Astrocyte (in vitro differentiated cells and primary cell): Measurements from ENCODE around the gene TEAD1. TPM values are rescaled to one million over a fixed set of nuclear protein-coding genes. Genes with fewer than 3 reads are reported as not detected.

ENCODE experiments used
- DNase-seq: peaks from one replicate; pipeline ENCODE4 v3.0.0-alpha.2; 2010; ENCODE audit warnings: low read depth
- FAIRE-seq: peaks from 2 replicates; lab custom pipeline; 2011; peaks lifted over from hg19 to GRCh38; lab: Jason Lieb, UNC
- H2AFZ ChIP-seq: 2 replicates; pipeline ENCODE4 v1.6.0; 2012; ENCODE audit warnings: low read depth, low read length, inconsistent platforms
- H3K27ac ChIP-seq: 2 replicates; pipeline ENCODE4 v1.5.1; 2011; ENCODE audit warnings: low read depth, low read length, inconsistent platforms
- H3K27me3 ChIP-seq: 2 replicates; pipeline ENCODE4 v1.6.0; 2011; ENCODE audit warnings: low read length, inconsistent platforms; ENCODE audit not compliant: insufficient read depth
- H3K36me3 ChIP-seq: 2 replicates; pipeline ENCODE4 v1.5.1; 2011; ENCODE audit warnings: low read length, inconsistent platforms; ENCODE audit not compliant: insufficient read depth
- H3K4me1 ChIP-seq: 2 replicates; pipeline ENCODE4 v1.5.1; 2011; ENCODE audit warnings: low read length, inconsistent platforms; ENCODE audit not compliant: insufficient read depth
- H3K4me2 ChIP-seq: 2 replicates; pipeline ENCODE4 v1.6.0; 2012; ENCODE audit warnings: low read length, inconsistent platforms
- H3K4me3 ChIP-seq: 2 replicates; pipeline ENCODE4 v1.5.1; 2011; ENCODE audit warnings: low read depth, mild to moderate bottlenecking, low read length, inconsistent platforms; ENCODE audit not compliant: insufficient read depth
- H3K79me2 ChIP-seq: 2 replicates; pipeline ENCODE4 v1.6.0; 2012; ENCODE audit warnings: mild to moderate bottlenecking, low read length, inconsistent platforms; ENCODE audit not compliant: insufficient read depth
- H3K9ac ChIP-seq: 2 replicates; pipeline ENCODE4 v1.6.0; 2012; ENCODE audit warnings: mild to moderate bottlenecking, low read length, inconsistent platforms
- H3K9me3 ChIP-seq: 2 replicates; pipeline ENCODE4 v1.5.1; 2012; ENCODE audit warnings: low read depth, mild to moderate bottlenecking, low read length, inconsistent platforms; ENCODE audit not compliant: insufficient read depth
- H4K20me1 ChIP-seq: 2 replicates; pipeline ENCODE4 v1.6.0; 2012; ENCODE audit warnings: low read length, inconsistent platforms; ENCODE audit not compliant: insufficient read depth
- H3K27ac Mint-ChIP-seq: one replicate; pipeline ENCODE4 v1.8.0; 2021; ENCODE audit warnings: mild to moderate bottlenecking, mixed read lengths; ENCODE audit not compliant: unreplicated experiment
- H3K27me3 Mint-ChIP-seq: one replicate; pipeline ENCODE4 v1.8.0; 2021; ENCODE audit warnings: low read depth, mixed read lengths; ENCODE audit not compliant: unreplicated experiment
- H3K36me3 Mint-ChIP-seq: one replicate; pipeline ENCODE4 v1.8.0; 2021; ENCODE audit warnings: low read depth, mixed read lengths; ENCODE audit not compliant: unreplicated experiment
- H3K4me1 Mint-ChIP-seq: one replicate; pipeline ENCODE4 v1.8.0; 2021; ENCODE audit warnings: low read depth, mixed read lengths; ENCODE audit not compliant: unreplicated experiment
- H3K4me3 Mint-ChIP-seq: one replicate; pipeline ENCODE4 v1.8.0; 2021; ENCODE audit warnings: mild to moderate bottlenecking, moderate library complexity, mixed read lengths; ENCODE audit not compliant: unreplicated experiment
- H3K9me3 Mint-ChIP-seq: one replicate; pipeline ENCODE4 v1.8.0; 2021; ENCODE audit warnings: mild to moderate bottlenecking, mixed read lengths; ENCODE audit not compliant: unreplicated experiment
- EZH2 ChIP-seq: IDR thresholded peaks from 2 replicates; pipeline ENCODE4 v1.6.1; 2012; ENCODE audit warnings: mild to moderate bottlenecking, low read length, inconsistent platforms; ENCODE audit not compliant: insufficient read depth
- total RNA-seq: library from RNA; stranded (reverse); gene quantifications from 2 replicates; pipeline ENCODE4 v1.2.1, GENCODE V29; 2021
- TF ChIP-seq, protein P1 (sequence below): IDR thresholded peaks from 2 replicates; pipeline ENCODE4 v1.5.1; 2011; ENCODE audit warnings: low read depth, mild to moderate bottlenecking, inconsistent platforms, low read length, moderate library complexity; ENCODE audit not compliant: insufficient read depth

TEAD1 gene
- total RNA-seq, 1 donor from 2014 or later: 149 TPM

DNA sequence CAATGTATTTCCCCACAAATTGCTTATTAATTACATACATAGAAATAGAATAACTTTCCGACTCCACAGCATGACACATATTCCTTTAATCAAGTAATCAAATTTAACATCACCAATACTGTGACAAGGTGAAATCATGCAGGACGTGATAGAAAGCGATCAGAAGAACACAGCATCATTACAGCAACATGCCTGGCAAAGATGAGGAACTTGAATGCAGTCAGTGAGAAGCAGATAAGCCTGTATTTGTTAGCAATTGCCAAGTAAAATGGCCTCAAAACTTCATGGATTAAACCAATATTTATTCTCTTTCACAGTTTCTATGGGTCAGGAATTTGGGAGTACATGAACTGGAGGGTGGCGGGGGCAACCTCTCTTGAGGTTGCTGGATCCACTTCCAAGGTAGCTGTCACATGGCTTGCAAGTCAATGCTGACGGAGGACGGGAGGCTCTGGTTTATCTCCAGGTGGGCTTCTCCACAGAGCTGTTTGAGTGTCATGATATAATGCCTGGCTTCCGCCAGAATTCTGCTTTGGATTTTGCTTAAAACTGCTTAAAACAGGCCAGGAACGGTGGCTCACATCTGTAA, 12.0 kb upstream of the TEAD1 start:
- peaks cover 9% of the 10 kb centered on the region for H3K9me3 Mint-ChIP-seq
- H3K4me1 Mint-ChIP-seq: no peaks in the 10 kb centered on the region
- DNase-seq (no peak), FAIRE-seq (no peak)
- H3K27ac ChIP-seq: no peak overlapping the region
- H3K4me2 ChIP-seq: no peak overlapping the region
- no peaks in the 10 kb centered on the region for H3K9me3 ChIP-seq
- H3K4me3 Mint-ChIP-seq: no peak overlapping the region
- H3K27me3 ChIP-seq: peaks cover 4% of the 10 kb centered on the region
- H3K9ac ChIP-seq: no peak overlapping the region
- no peaks in the 10 kb centered on the region for H3K36me3 ChIP-seq
- H3K27ac Mint-ChIP-seq: no peak overlapping the region
- H3K27me3 Mint-ChIP-seq: peaks cover 10% of the 10 kb centered on the region
- no peaks in the 10 kb centered on the region for H3K79me2 ChIP-seq
- H2AFZ ChIP-seq: no peak overlapping the region
- H3K36me3 Mint-ChIP-seq: no peaks in the 10 kb centered on the region
- H3K4me3 ChIP-seq: no peak overlapping the region
- H3K4me1 ChIP-seq: no peaks in the 10 kb centered on the region
- H4K20me1 ChIP-seq: no peaks in the 10 kb centered on the region
- TF ChIP-seq EZH2: no peak
- TF ChIP-seq, protein P1, sequence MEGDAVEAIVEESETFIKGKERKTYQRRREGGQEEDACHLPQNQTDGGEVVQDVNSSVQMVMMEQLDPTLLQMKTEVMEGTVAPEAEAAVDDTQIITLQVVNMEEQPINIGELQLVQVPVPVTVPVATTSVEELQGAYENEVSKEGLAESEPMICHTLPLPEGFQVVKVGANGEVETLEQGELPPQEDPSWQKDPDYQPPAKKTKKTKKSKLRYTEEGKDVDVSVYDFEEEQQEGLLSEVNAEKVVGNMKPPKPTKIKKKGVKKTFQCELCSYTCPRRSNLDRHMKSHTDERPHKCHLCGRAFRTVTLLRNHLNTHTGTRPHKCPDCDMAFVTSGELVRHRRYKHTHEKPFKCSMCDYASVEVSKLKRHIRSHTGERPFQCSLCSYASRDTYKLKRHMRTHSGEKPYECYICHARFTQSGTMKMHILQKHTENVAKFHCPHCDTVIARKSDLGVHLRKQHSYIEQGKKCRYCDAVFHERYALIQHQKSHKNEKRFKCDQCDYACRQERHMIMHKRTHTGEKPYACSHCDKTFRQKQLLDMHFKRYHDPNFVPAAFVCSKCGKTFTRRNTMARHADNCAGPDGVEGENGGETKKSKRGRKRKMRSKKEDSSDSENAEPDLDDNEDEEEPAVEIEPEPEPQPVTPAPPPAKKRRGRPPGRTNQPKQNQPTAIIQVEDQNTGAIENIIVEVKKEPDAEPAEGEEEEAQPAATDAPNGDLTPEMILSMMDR: no peak

DNA sequence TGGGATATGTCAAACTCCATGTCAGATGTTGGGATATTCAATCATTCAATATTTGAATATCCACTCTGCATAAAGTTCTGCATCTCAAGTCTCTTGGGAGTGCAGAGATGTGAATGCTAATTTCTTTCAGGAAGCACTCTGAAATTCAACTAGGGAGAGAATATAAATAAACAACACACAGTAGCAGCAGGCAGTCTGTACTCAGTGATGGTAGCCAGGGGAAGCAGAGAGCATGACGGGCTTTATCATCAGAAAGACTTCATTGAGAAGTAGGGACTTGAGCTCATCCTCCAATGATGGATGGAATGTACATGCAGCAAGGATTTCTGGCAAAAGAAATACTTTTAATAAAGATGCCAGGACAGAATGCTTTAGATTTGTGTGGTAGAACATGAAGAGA, 9.8 kb upstream of the TEAD1 start:
- H3K4me2 ChIP-seq: no peak overlapping the region
- peaks cover 4% of the 10 kb centered on the region for H3K27me3 ChIP-seq

GRCh38 chr11:12666915-12667314, 7.3 kb upstream of the TEAD1 start:
- DNase-seq (no peak), FAIRE-seq (no peak)
- H3K4me2 ChIP-seq: no peak overlapping the region
- no peaks in the 10 kb centered on the region for H3K4me1 Mint-ChIP-seq
- no peak overlapping the region for H3K27ac Mint-ChIP-seq
- no peaks in the 10 kb centered on the region for H3K4me1 ChIP-seq
- no peak overlapping the region for H3K4me3 ChIP-seq
- H2AFZ ChIP-seq: no peak overlapping the region
- no peak overlapping the region for H3K27ac ChIP-seq
- no peaks in the 10 kb centered on the region for H3K36me3 Mint-ChIP-seq
- H3K9me3 ChIP-seq: no peaks in the 10 kb centered on the region
- H3K27me3 ChIP-seq: peaks cover 4% of the 10 kb centered on the region
- H3K9me3 Mint-ChIP-seq: peaks cover 18% of the 10 kb centered on the region
- H4K20me1 ChIP-seq: no peaks in the 10 kb centered on the region
- no peaks in the 10 kb centered on the region for H3K79me2 ChIP-seq
- peaks cover 8% of the 10 kb centered on the region for H3K27me3 Mint-ChIP-seq
- no peak overlapping the region for H3K4me3 Mint-ChIP-seq
- TF ChIP-seq, protein P1: no peak
- TF ChIP-seq EZH2: no peak
- H3K9ac ChIP-seq: no peak overlapping the region
- H3K36me3 ChIP-seq: no peaks in the 10 kb centered on the region

More for the DNA sequence above, 9.8 kb upstream of the TEAD1 start:
- Mint-ChIP-seq H3K36me3 (no peaks in the 10 kb centered on the region), H3K27ac (no peak overlapping the region), H3K4me3 (no peak overlapping the region), H3K9me3 (peaks cover 18% of the 10 kb centered on the region), H3K27me3 (peaks cover 10% of the 10 kb centered on the region), H3K4me1 (no peaks in the 10 kb centered on the region)
- Histone ChIP-seq H4K20me1 (no peaks in the 10 kb centered on the region), H3K36me3 (no peaks in the 10 kb centered on the region), H3K79me2 (no peaks in the 10 kb centered on the region), H3K9me3 (no peaks in the 10 kb centered on the region), H3K27ac (no peak overlapping the region), H2AFZ (no peak overlapping the region), H3K4me1 (no peaks in the 10 kb centered on the region), H3K9ac (no peak overlapping the region), H3K4me3 (no peak overlapping the region)
- DNase-seq (no peak), FAIRE-seq (no peak)
- TF ChIP-seq, protein P1: no peak
- no peak for TF ChIP-seq EZH2
